ENCODE results near the gene MACC1.
"Not testable (repeated sequence)": the region's sequence is repeated elsewhere in the genome, so short reads cannot be mapped to it uniquely, and the experiment has no call there.

MACC1 gene

GRCh38 chr7:20131776-20132175 is 85.4 kb downstream of the MACC1 start:
- no peak for DNase-seq (ENCODE audit: low spot score)

- DNase-seq (ENCODE audit: low spot score) = no peak
These were observed 87.3 kb downstream of the MACC1 start for GRCh38 chr7:20129920-20130319.

- no peak for DNase-seq (ENCODE audit: low spot score)
These were observed 89.2 kb downstream of the MACC1 start for GRCh38 chr7:20128001-20128400.

GRCh38 chr7:20126060-20126459 is 91.1 kb downstream of the MACC1 start:
- not testable (repeated sequence) for DNase-seq (ENCODE audit: low spot score)

- not testable (repeated sequence) for DNase-seq (ENCODE audit: low spot score)
These were observed 93.1 kb downstream of the MACC1 start for GRCh38 chr7:20124087-20124486.

GRCh38 chr7:20122653-20123316 is 94.4 kb downstream of the MACC1 start:
- DNase-seq (ENCODE audit: low spot score) = not testable (repeated sequence)

- no peak for DNase-seq (ENCODE audit: low spot score)
These were observed 95.1 kb downstream of the MACC1 start for GRCh38 chr7:20122073-20122472.

- no peak for DNase-seq (ENCODE audit: low spot score)
These were observed 95.8 kb downstream of the MACC1 start for GRCh38 chr7:20121404-20121803.

- not testable (repeated sequence) for DNase-seq (ENCODE audit: low spot score)
These were observed 96.5 kb downstream of the MACC1 start for GRCh38 chr7:20120611-20121168.

- DNase-seq (ENCODE audit: low spot score) = no peak
These were observed 100.3 kb downstream of the MACC1 start for GRCh38 chr7:20116869-20117268.

GRCh38 chr7:20114468-20114867 is 102.7 kb downstream of the MACC1 start:
- no peak for DNase-seq (ENCODE audit: low spot score)

GRCh38 chr7:20113427-20114027 is 103.7 kb downstream of the MACC1 start:
- no peak for DNase-seq (ENCODE audit: low spot score)

- DNase-seq (ENCODE audit: low spot score) = peak; percentile 8
These were observed 104.5 kb downstream of the MACC1 start for GRCh38 chr7:20112696-20113095.

- no peak for DNase-seq (ENCODE audit: low spot score)
These were observed 105.2 kb downstream of the MACC1 start for GRCh38 chr7:20111821-20112542.

- no peak for DNase-seq (ENCODE audit: low spot score)
These were observed 109.6 kb downstream of the MACC1 start for GRCh38 chr7:20107582-20107981.

GRCh38 chr7:20104696-20105095 is 112.5 kb downstream of the MACC1 start:
- no peak for DNase-seq (ENCODE audit: low spot score)

GRCh38 chr7:20102982-20103381 is 114.2 kb downstream of the MACC1 start:
- DNase-seq (ENCODE audit: low spot score) = no peak

- no peak for DNase-seq (ENCODE audit: low spot score)
These were observed 121.3 kb downstream of the MACC1 start for GRCh38 chr7:20095862-20096261.

- no peak for DNase-seq (ENCODE audit: low spot score)
These were observed 121.7 kb downstream of the MACC1 start for GRCh38 chr7:20095436-20095835.

GRCh38 chr7:20089431-20089830 is 127.8 kb downstream of the MACC1 start:
- DNase-seq (ENCODE audit: low spot score) = no peak

GRCh38 chr7:20085086-20085485 is 132.1 kb downstream of the MACC1 start:
- no peak for DNase-seq (ENCODE audit: low spot score)

Measured in SK-N-DZ (cell line).